Progenitor cell of endocrine pancreas (in vitro differentiated cells): ENCODE data around the gene TNPO3. TPM values are rescaled to one million over a fixed set of nuclear protein-coding genes. Genes with fewer than 3 reads are reported as not detected.

Experiments
- DNase-seq: peaks from one replicate; pipeline ENCODE4 v3.0.0; 2021; ENCODE audit warnings: low spot score; ENCODE audit not compliant: unreplicated experiment
- H3K27ac Mint-ChIP-seq: 2 replicates; pipeline ENCODE4 v1.8.0; 2021; ENCODE audit warnings: mild to moderate bottlenecking, moderate library complexity, mixed read lengths
- H3K27me3 Mint-ChIP-seq: 2 replicates; pipeline ENCODE4 v1.8.0; 2021; ENCODE audit warnings: mixed read lengths
- H3K36me3 Mint-ChIP-seq: 2 replicates; pipeline ENCODE4 v1.8.0; 2022; ENCODE audit warnings: mixed read lengths; ENCODE audit not compliant: insufficient read depth
- H3K4me1 Mint-ChIP-seq: 2 replicates; pipeline ENCODE4 v1.8.0; 2021; ENCODE audit warnings: low read depth, mixed read lengths
- H3K4me3 Mint-ChIP-seq: 2 replicates; pipeline ENCODE4 v1.8.0; 2021; ENCODE audit warnings: low read depth, mild to moderate bottlenecking, moderate library complexity, mixed read lengths
- H3K9me3 Mint-ChIP-seq: 2 replicates; pipeline ENCODE4 v1.8.0; 2021; ENCODE audit warnings: low read depth, mixed read lengths
- CTCF ChIP-seq: fragments of 200-600 bp; sonication (generic); IDR thresholded peaks from one replicate; pipeline ENCODE4 v1.5.0; 2021; ENCODE audit warnings: antibody characterized with exemption, mild to moderate bottlenecking; ENCODE audit not compliant: unreplicated experiment
- total RNA-seq: library from RNA; stranded (reverse); gene quantifications from 2 replicates; pipeline ENCODE4 v1.2.1, GENCODE V29; 2021

The TNPO3 gene
- total RNA-seq, 1 donor from 2014 or later, result 44.8 TPM

DNA sequence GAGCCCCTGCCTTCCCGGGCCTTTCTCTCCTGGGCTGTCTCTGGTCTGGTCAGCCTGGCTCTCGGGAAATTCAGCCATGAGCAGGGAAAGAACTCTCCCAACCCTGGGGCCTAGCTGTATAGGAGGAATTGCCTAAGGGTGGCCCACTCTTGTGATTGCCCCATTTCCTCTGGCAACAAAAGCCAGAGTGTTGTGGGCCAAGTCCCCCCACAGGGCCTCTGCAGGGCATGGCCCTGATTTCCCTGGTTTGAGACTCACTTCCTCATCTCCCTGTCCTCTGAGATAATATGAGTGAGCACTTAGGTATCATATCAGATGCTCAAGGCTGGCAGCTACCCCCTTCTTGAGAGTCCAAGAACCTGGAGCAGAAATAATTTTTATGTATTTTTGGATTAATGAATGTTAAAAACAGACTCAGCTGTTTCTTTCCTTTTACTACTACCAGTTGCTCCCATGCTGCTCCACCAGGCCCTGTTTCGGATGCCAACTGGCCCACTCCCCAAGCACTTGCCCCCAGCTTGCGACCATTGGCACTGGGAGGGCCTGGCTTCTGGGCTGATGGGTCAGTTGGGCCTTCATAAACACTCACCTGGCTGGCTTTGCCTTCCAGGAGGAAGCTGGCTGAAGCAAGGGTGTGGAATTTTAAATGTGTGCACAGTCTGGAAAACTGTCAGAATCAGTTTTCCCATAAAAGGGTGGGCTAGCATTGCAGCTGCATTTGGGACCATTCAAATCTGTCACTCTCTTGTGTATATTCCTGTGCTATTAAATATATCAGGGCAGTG lies 105.7 kb downstream of the TNPO3 start:
- Mint-ChIP-seq H3K4me1 (peaks cover 5% of the 10 kb centered on the region), H3K36me3 (peaks cover 6% of the 10 kb centered on the region), H3K4me3 (no peak overlapping the region), H3K9me3 (no peaks in the 10 kb centered on the region), H3K27me3 (peaks cover 4% of the 10 kb centered on the region), H3K27ac (no peak overlapping the region)
- no peak for TF ChIP-seq CTCF
- no peak for DNase-seq

- no peak for TF ChIP-seq CTCF
- peaks cover 4% of the 10 kb centered on the region for H3K27me3 Mint-ChIP-seq
- DNase-seq, result no peak
- H3K4me1 Mint-ChIP-seq, result peaks cover 5% of the 10 kb centered on the region
- no peak overlapping the region for H3K4me3 Mint-ChIP-seq
- peak overlapping the region; percentile 54 for H3K27ac Mint-ChIP-seq
- peaks cover 6% of the 10 kb centered on the region for H3K36me3 Mint-ChIP-seq
- H3K9me3 Mint-ChIP-seq, result no peaks in the 10 kb centered on the region
Measured at GRCh38 chr7:128948312-128948973, 106.5 kb downstream of the TNPO3 start.

- Mint-ChIP-seq H3K27me3 (peaks cover 4% of the 10 kb centered on the region), H3K9me3 (no peaks in the 10 kb centered on the region), H3K36me3 (peaks cover 3% of the 10 kb centered on the region), H3K27ac (no peak overlapping the region), H3K4me3 (no peak overlapping the region), H3K4me1 (no peaks in the 10 kb centered on the region)
- no peak for TF ChIP-seq CTCF
- DNase-seq, result no peak
Measured at GRCh38 chr7:128947854-128948253, 107.1 kb downstream of the TNPO3 start.

DNA sequence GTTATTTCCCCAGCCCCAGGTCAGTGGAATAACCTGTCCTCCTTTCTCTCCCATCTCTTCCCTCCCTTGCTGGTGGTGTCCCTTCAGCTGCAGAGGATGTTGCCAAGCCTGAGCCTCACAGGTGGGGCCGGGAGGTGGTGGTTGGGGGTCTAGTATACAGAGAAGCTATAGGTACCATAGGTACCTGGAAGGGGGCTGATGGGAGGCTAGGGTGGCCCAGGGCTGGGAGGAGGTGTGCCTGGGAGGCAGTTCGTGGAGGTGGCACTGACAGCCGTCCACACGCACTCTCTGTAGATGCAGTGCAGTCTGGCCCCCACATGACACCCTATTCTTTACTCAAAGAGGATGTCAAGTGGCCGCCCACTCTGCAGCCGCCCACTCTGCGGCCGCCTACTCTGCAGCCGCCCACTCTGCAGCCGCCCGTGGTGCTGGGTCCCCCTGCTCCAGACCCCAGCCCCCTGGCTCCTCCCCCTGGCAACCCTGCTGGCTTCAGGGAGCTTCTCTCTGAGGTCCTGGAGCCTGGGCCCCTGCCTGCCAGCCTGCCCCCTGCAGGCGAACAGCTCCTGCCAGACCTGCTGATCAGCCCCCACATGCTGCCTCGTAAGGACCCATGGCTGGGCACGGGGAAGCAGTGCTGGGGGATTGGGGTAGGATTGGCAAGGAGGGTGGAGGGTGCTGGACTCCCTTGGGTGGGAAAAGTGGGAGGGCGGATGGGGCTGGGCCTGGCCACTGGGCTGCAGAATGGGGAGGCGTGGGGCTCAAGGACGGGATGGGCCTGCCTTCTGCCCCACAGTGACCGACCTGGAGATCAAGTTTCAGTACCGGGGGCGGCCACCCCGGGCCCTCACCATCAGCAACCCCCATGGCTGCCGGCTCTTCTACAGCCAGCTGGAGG lies 107.7 kb downstream of the TNPO3 start:
- TF ChIP-seq CTCF, result no peak
- Mint-ChIP-seq H3K4me1 (no peaks in the 10 kb centered on the region), H3K4me3 (no peak overlapping the region), H3K36me3 (peaks cover 3% of the 10 kb centered on the region), H3K27ac (no peak overlapping the region), H3K9me3 (no peaks in the 10 kb centered on the region), H3K27me3 (peaks cover 4% of the 10 kb centered on the region)
- DNase-seq, result no peak
